Progenitor cell of endocrine pancreas (in vitro differentiated cells): Measurements from ENCODE around the gene MSRB2. TPM values are rescaled to one million over a fixed set of nuclear protein-coding genes. Genes with fewer than 3 reads are reported as not detected.

ENCODE experiments used
- DNase-seq: peaks from one replicate; pipeline ENCODE4 v3.0.0; 2021; ENCODE audit warnings: low spot score; ENCODE audit not compliant: unreplicated experiment
- H3K27ac Mint-ChIP-seq: 2 replicates; pipeline ENCODE4 v1.8.0; 2021; ENCODE audit warnings: mild to moderate bottlenecking, moderate library complexity, mixed read lengths
- H3K27me3 Mint-ChIP-seq: 2 replicates; pipeline ENCODE4 v1.8.0; 2021; ENCODE audit warnings: mixed read lengths
- H3K36me3 Mint-ChIP-seq: 2 replicates; pipeline ENCODE4 v1.8.0; 2022; ENCODE audit warnings: mixed read lengths; ENCODE audit not compliant: insufficient read depth
- H3K4me1 Mint-ChIP-seq: 2 replicates; pipeline ENCODE4 v1.8.0; 2021; ENCODE audit warnings: low read depth, mixed read lengths
- H3K4me3 Mint-ChIP-seq: 2 replicates; pipeline ENCODE4 v1.8.0; 2021; ENCODE audit warnings: low read depth, mild to moderate bottlenecking, moderate library complexity, mixed read lengths
- H3K9me3 Mint-ChIP-seq: 2 replicates; pipeline ENCODE4 v1.8.0; 2021; ENCODE audit warnings: low read depth, mixed read lengths
- CTCF ChIP-seq: fragments of 200-600 bp; sonication (generic); IDR thresholded peaks from one replicate; pipeline ENCODE4 v1.5.0; 2021; ENCODE audit warnings: antibody characterized with exemption, mild to moderate bottlenecking; ENCODE audit not compliant: unreplicated experiment
- total RNA-seq: library from RNA; stranded (reverse); gene quantifications from 2 replicates; pipeline ENCODE4 v1.2.1, GENCODE V29; 2021

MSRB2 gene
- total RNA-seq, 1 donor from 2014 or later = 29.1 TPM

- Mint-ChIP-seq H3K4me3 (no peak overlapping the region), H3K9me3 (no peaks in the 10 kb centered on the region), H3K27ac (no peak overlapping the region), H3K36me3 (peaks cover 9% of the 10 kb centered on the region), H3K4me1 (no peaks in the 10 kb centered on the region), H3K27me3 (peaks cover 21% of the 10 kb centered on the region)
- no peak for TF ChIP-seq CTCF
- no peak for DNase-seq
Observed at GRCh38 chr10:23151071-23151470, 55.7 kb downstream of the MSRB2 start.

GRCh38 chr10:23155169-23155568, 59.8 kb downstream of the MSRB2 start:
- H3K36me3 Mint-ChIP-seq = peaks cover 9% of the 10 kb centered on the region
- peaks cover 36% of the 10 kb centered on the region for H3K27me3 Mint-ChIP-seq
- H3K4me1 Mint-ChIP-seq = peaks cover 7% of the 10 kb centered on the region
- no peak overlapping the region for H3K4me3 Mint-ChIP-seq
- TF ChIP-seq CTCF = no peak
- DNase-seq = no peak
- H3K9me3 Mint-ChIP-seq = no peaks in the 10 kb centered on the region
- H3K27ac Mint-ChIP-seq = no peak overlapping the region

- Mint-ChIP-seq H3K4me1 (peaks cover 7% of the 10 kb centered on the region), H3K9me3 (no peaks in the 10 kb centered on the region), H3K27me3 (peaks cover 42% of the 10 kb centered on the region), H3K4me3 (no peak overlapping the region), H3K36me3 (peaks cover 5% of the 10 kb centered on the region), H3K27ac (no peak overlapping the region)
- DNase-seq = no peak
- TF ChIP-seq CTCF = no peak
Observed at GRCh38 chr10:23156447-23157150, 61.2 kb downstream of the MSRB2 start.

GRCh38 chr10:23157239-23157681, 61.9 kb downstream of the MSRB2 start:
- no peak overlapping the region for H3K4me3 Mint-ChIP-seq
- peaks cover 42% of the 10 kb centered on the region for H3K27me3 Mint-ChIP-seq
- DNase-seq = no peak
- no peak overlapping the region for H3K27ac Mint-ChIP-seq
- H3K36me3 Mint-ChIP-seq = peaks cover 5% of the 10 kb centered on the region
- H3K4me1 Mint-ChIP-seq = peaks cover 7% of the 10 kb centered on the region
- no peaks in the 10 kb centered on the region for H3K9me3 Mint-ChIP-seq
- TF ChIP-seq CTCF = no peak

- Mint-ChIP-seq H3K9me3 (no peaks in the 10 kb centered on the region), H3K4me3 (no peak overlapping the region), H3K4me1 (peaks cover 7% of the 10 kb centered on the region), H3K36me3 (peaks cover 5% of the 10 kb centered on the region), H3K27ac (no peak overlapping the region), H3K27me3 (peaks cover 42% of the 10 kb centered on the region)
- TF ChIP-seq CTCF = no peak
- no peak for DNase-seq
Observed at GRCh38 chr10:23157691-23158369, 62.5 kb downstream of the MSRB2 start.
